ENCODE measurements around the gene CITED4. TPM values are rescaled to one million over a fixed set of nuclear protein-coding genes. Genes with fewer than 3 reads are reported as not detected.
A peak's percentile ranks its signal among the peaks of the same experiment; 100 is the strongest.

Gene CITED4
- total and polyA plus RNA-seq, 3 experiments from 2014 or later: 1.3 to 16.4 (median 1.7) TPM

GRCh38 chr1:40856656-40857302, 5.4 kb downstream of the CITED4 start:
- peaks cover 0 to 1% of the 10 kb centered on the region in 2 donors for H3K27me3 Mint-ChIP-seq
- Histone ChIP-seq H3K4me3 (ENCODE audit: low read length) (no peak overlapping the region), H3K9me3 (ENCODE audit: low read length) (no peaks in the 10 kb centered on the region), H3K36me3 (ENCODE audit: insufficient read depth, low read length) (no peaks in the 10 kb centered on the region), H3K27ac (ENCODE audit: low read depth, low read length) (no peak overlapping the region), H3K4me1 (ENCODE audit: insufficient read depth, low read length) (peaks cover 8% of the 10 kb centered on the region), H3K27me3 (ENCODE audit: insufficient read depth, low read length, poor library complexity, severe bottlenecking) (no peaks in the 10 kb centered on the region)
- H3K36me3 Mint-ChIP-seq: no peaks in the 10 kb centered on the region
- H3K27ac Mint-ChIP-seq: no peak overlapping the region
- CTCF ChIA-PET: interaction anchor here (1.2 to 1.8 kb wide), 3 partner anchors 21 to 188 kb away, joined by 3 to 7 read pairs (median 3); no protein-coding TSS in a partner anchor
- DNase-seq: no peak
- H3K9me3 Mint-ChIP-seq: no peaks in the 10 kb centered on the region
- POLR2A ChIA-PET: no interaction called here
- peaks cover 0 to 8% (median 3%) of the 10 kb centered on the region in 3 donors for H3K4me1 Mint-ChIP-seq
- peak overlapping the region in 1 of 7 donors; percentile 15 for H3K4me3 Mint-ChIP-seq

DNA sequence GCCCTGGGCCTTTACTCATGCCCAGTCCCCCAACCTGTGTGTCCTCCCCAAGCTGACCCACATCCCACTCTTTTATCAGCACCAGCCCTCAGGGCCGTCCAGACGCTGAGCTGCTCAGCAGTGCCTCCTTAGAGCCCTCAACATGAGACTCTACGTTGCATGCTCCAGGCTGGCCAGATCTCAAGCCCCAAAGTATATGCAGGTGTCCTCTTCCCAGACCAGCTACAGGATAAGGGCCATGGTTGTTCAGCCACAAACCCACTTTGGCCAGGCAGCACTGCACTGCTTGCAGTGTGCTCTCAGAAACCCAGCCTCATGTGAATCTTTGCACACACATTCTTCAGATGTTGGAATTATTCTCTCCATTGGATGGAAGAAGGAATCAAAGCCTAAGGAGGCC, 6.0 kb downstream of the CITED4 start:
- Histone ChIP-seq H3K27me3 (ENCODE audit: insufficient read depth, low read length, poor library complexity, severe bottlenecking) (no peaks in the 10 kb centered on the region), H3K36me3 (ENCODE audit: insufficient read depth, low read length) (no peaks in the 10 kb centered on the region), H3K4me1 (ENCODE audit: insufficient read depth, low read length) (peaks cover 6% of the 10 kb centered on the region), H3K4me3 (ENCODE audit: low read length) (no peak overlapping the region), H3K27ac (ENCODE audit: low read depth, low read length) (no peak overlapping the region), H3K9me3 (ENCODE audit: low read length) (no peaks in the 10 kb centered on the region)
- Mint-ChIP-seq H3K27me3 (peaks cover 0 to 2% of the 10 kb centered on the region in 2 donors), H3K4me3 (no peak overlapping the region), H3K27ac (peak overlapping the region in 1 of 8 donors; percentile 42), H3K4me1 (peaks cover 0 to 8% (median 3%) of the 10 kb centered on the region in 3 donors), H3K9me3 (no peaks in the 10 kb centered on the region), H3K36me3 (no peaks in the 10 kb centered on the region)
- ChIA-PET CTCF (interaction anchor here (1.2 kb wide), 1 partner anchor 187 kb away, joined by 3 read pairs; no protein-coding TSS in a partner anchor), POLR2A (no interaction called here)
- DNase-seq: no peak

DNA sequence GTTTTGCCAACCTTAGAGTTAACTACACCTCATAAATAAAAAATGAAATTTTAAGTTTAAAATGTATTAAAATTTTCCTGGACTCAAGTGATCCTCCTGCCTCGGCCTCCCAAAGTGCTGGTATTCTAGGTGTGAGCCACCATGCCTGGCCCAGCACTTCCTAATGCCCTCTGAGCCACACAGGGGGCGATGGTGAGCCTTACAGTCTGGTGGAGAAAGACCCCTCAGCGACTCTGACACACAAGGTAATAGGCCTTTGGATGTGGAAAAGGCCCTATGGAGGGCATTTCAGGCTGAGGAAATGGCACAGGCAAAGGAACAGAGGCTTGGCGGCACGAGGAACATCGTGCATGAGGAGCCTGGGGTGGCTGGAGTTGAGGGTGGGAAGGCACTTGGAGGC, 6.7 kb downstream of the CITED4 start:
- H3K4me1 Mint-ChIP-seq: peaks cover 0 to 3% (median 0%) of the 10 kb centered on the region in 3 donors
- Histone ChIP-seq H3K9me3 (ENCODE audit: low read length) (no peaks in the 10 kb centered on the region), H3K36me3 (ENCODE audit: insufficient read depth, low read length) (no peaks in the 10 kb centered on the region), H3K4me1 (ENCODE audit: insufficient read depth, low read length) (peaks cover under 1% of the 10 kb centered on the region), H3K27me3 (ENCODE audit: insufficient read depth, low read length, poor library complexity, severe bottlenecking) (no peaks in the 10 kb centered on the region), H3K27ac (ENCODE audit: low read depth, low read length) (no peak overlapping the region), H3K4me3 (ENCODE audit: low read length) (no peak overlapping the region)
- H3K36me3 Mint-ChIP-seq: no peaks in the 10 kb centered on the region
- H3K4me3 Mint-ChIP-seq: no peak overlapping the region
- ChIA-PET CTCF (interaction anchor here (1.2 kb wide), 1 partner anchor 186 kb away, joined by 3 read pairs; no protein-coding TSS in a partner anchor), POLR2A (no interaction called here)
- no peak for DNase-seq
- no peak overlapping the region for H3K27ac Mint-ChIP-seq
- no peaks in the 10 kb centered on the region for H3K9me3 Mint-ChIP-seq
- peaks cover 0 to 1% of the 10 kb centered on the region in 2 donors for H3K27me3 Mint-ChIP-seq

GRCh38 chr1:40853885-40854170, 8.3 kb downstream of the CITED4 start:
- Histone ChIP-seq H3K27me3 (ENCODE audit: insufficient read depth, low read length, poor library complexity, severe bottlenecking) (no peaks in the 10 kb centered on the region), H3K9me3 (ENCODE audit: low read length) (no peaks in the 10 kb centered on the region), H3K36me3 (ENCODE audit: insufficient read depth, low read length) (no peaks in the 10 kb centered on the region), H3K27ac (ENCODE audit: low read depth, low read length) (no peak overlapping the region), H3K4me3 (ENCODE audit: low read length) (no peak overlapping the region), H3K4me1 (ENCODE audit: insufficient read depth, low read length) (peaks cover 7% of the 10 kb centered on the region)
- H3K27ac Mint-ChIP-seq: no peak overlapping the region
- ChIA-PET CTCF (interaction anchor here (1.1 to 1.8 kb wide), 5 partner anchors 9 to 241 kb away, joined by 3 to 15 read pairs (median 4); no protein-coding TSS in a partner anchor), POLR2A (no interaction called here)
- no peak overlapping the region for H3K4me3 Mint-ChIP-seq
- H3K4me1 Mint-ChIP-seq: peaks cover 4 to 9% (median 9%) of the 10 kb centered on the region in 3 donors
- peaks cover 0 to 2% of the 10 kb centered on the region in 2 donors for H3K27me3 Mint-ChIP-seq
- DNase-seq: no peak
- no peaks in the 10 kb centered on the region for H3K9me3 Mint-ChIP-seq
- H3K36me3 Mint-ChIP-seq: no peaks in the 10 kb centered on the region

DNA sequence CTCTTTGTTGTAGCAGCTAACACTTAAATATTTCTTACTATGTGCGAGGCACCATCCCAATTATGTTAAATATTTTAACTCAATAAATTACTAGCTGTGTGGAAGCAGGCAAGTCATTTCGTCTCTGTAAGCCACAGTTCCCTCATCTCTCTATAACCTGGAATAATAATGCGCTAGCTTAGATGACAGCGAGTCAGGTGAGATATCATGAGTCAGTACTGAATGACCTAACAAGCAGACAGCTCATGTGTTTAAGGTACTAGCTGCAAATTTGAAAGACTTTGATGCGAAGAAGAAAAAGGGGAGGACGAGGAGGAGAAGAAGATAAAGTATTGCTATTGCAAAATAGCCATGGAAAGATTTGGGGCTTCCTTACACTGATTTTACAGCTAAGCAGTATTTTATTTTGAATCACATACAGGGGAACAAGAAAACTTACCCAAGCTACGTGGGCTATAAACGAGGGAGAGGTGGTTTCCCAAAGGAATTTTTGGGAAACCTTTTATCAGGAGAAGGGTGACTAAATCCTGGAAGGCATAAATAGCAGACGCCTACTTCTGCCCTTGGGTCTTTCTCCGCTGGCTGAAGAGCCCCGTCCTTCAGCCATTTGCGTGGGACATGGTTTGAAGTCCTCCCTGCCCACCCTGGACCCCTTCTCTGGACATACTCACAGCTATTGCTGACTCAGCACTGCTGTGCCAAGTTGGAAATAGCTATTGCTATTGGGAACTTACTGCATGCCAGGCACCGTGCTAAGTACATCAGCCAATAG, 8.9 kb downstream of the CITED4 start:
- no peaks in the 10 kb centered on the region for H3K36me3 Mint-ChIP-seq
- Histone ChIP-seq H3K4me3 (ENCODE audit: low read length) (no peak overlapping the region), H3K27me3 (ENCODE audit: insufficient read depth, low read length, poor library complexity, severe bottlenecking) (no peaks in the 10 kb centered on the region), H3K36me3 (ENCODE audit: insufficient read depth, low read length) (no peaks in the 10 kb centered on the region), H3K27ac (ENCODE audit: low read depth, low read length) (no peak overlapping the region), H3K4me1 (ENCODE audit: insufficient read depth, low read length) (peaks cover 7% of the 10 kb centered on the region), H3K9me3 (ENCODE audit: low read length) (no peaks in the 10 kb centered on the region)
- no peak overlapping the region for H3K4me3 Mint-ChIP-seq
- peaks cover 0 to 2% of the 10 kb centered on the region in 2 donors for H3K27me3 Mint-ChIP-seq
- ChIA-PET POLR2A (no interaction called here), CTCF (interaction anchor here (1.1 to 1.8 kb wide), 6 partner anchors 8 to 240 kb away, joined by 3 to 15 read pairs (median 4); partner anchors contain the start of gene CITED4)
- H3K9me3 Mint-ChIP-seq: no peaks in the 10 kb centered on the region
- H3K4me1 Mint-ChIP-seq: peaks cover 4 to 11% (median 9%) of the 10 kb centered on the region in 3 donors
- peak overlapping the region in 1 of 8 donors; percentile 40 for H3K27ac Mint-ChIP-seq
- no peak for DNase-seq

- H3K36me3 ChIP-seq (ENCODE audit: insufficient read depth, low read length): no peaks in the 10 kb centered on the region
- no peak overlapping the region for H3K4me3 ChIP-seq (ENCODE audit: low read length)
- H3K27ac Mint-ChIP-seq: peak overlapping the region in 1 of 8 donors; percentile 68
- H3K36me3 Mint-ChIP-seq: no peaks in the 10 kb centered on the region
- no peak overlapping the region for H3K4me3 Mint-ChIP-seq
- H3K27ac ChIP-seq (ENCODE audit: low read depth, low read length): no peak overlapping the region
- CTCF ChIA-PET: interaction anchor here (1.3 to 3.9 kb wide), 3 partner anchors 9 to 239 kb away, joined by 3 to 40 read pairs (median 28); partner anchors contain the start of gene CITED4
- no peaks in the 10 kb centered on the region for H3K27me3 ChIP-seq (ENCODE audit: insufficient read depth, low read length, poor library complexity, severe bottlenecking)
- DNase-seq: no peak
- H3K27me3 Mint-ChIP-seq: peaks cover 0 to 2% of the 10 kb centered on the region in 2 donors
- no peaks in the 10 kb centered on the region for H3K9me3 Mint-ChIP-seq
- peaks cover 4 to 11% (median 9%) of the 10 kb centered on the region in 3 donors for H3K4me1 Mint-ChIP-seq
- H3K9me3 ChIP-seq (ENCODE audit: low read length): no peaks in the 10 kb centered on the region
- H3K4me1 ChIP-seq (ENCODE audit: insufficient read depth, low read length): peaks cover 7% of the 10 kb centered on the region
- POLR2A ChIA-PET: no interaction called here
Observed at GRCh38 chr1:40851643-40852042, 10.5 kb downstream of the CITED4 start.

GRCh38 chr1:40849801-40850592, 12.2 kb downstream of the CITED4 start:
- no peaks in the 10 kb centered on the region for H3K9me3 ChIP-seq (ENCODE audit: low read length)
- no peak overlapping the region for H3K4me3 ChIP-seq (ENCODE audit: low read length)
- H3K4me3 Mint-ChIP-seq: peak overlapping the region in 6 of 7 donors; percentile 6 to 62 (median 52)
- H3K27ac ChIP-seq (ENCODE audit: low read depth, low read length): no peak overlapping the region
- no peaks in the 10 kb centered on the region for H3K36me3 ChIP-seq (ENCODE audit: insufficient read depth, low read length)
- H3K36me3 Mint-ChIP-seq: no peaks in the 10 kb centered on the region
- no peaks in the 10 kb centered on the region for H3K27me3 ChIP-seq (ENCODE audit: insufficient read depth, low read length, poor library complexity, severe bottlenecking)
- peaks cover 0 to 2% of the 10 kb centered on the region in 2 donors for H3K27me3 Mint-ChIP-seq
- H3K9me3 Mint-ChIP-seq: no peaks in the 10 kb centered on the region
- peak overlapping the region in 5 of 8 donors; percentile 13 to 61 (median 47) for H3K27ac Mint-ChIP-seq
- ChIA-PET POLR2A (interaction anchor here (2.3 kb wide), 1 partner anchor 75 kb away, joined by 6 read pairs; no protein-coding TSS in a partner anchor), CTCF (interaction anchor here (0.6 to 3.9 kb wide), 17 partner anchors 11 to 237 kb away, joined by 3 to 40 read pairs (median 4); partner anchors contain the start of gene CITED4)
- peaks cover 11% of the 10 kb centered on the region for H3K4me1 ChIP-seq (ENCODE audit: insufficient read depth, low read length)
- peak; percentile 63 to 81 (median 68) for DNase-seq
- H3K4me1 Mint-ChIP-seq: peaks cover 10 to 19% (median 18%) of the 10 kb centered on the region in 3 donors

Data from CD8-positive, alpha-beta memory T cell (primary cell).